A549 (cell line): ENCODE measurements around the gene SEC63. TPM values are rescaled to one million over a fixed set of nuclear protein-coding genes. Genes with fewer than 3 reads are reported as not detected.

Source experiments
- ATAC-seq, 2 experiments: fragments of 200-7000 bp in 1 of 2; fragments of >200 bp in 1 of 2; cut with Nextera tagmentation in 1 of 2; cut with Tn5 transposase in 1 of 2; 3 replicates each; pipeline versions ENCODE4 v1.8.0 to v1.9.1; 2018 to 2020; ENCODE audit warnings: mild to moderate bottlenecking in 1 of 2, moderate library complexity in 1 of 2
- CTCF ChIA-PET: fragments of 300-600 bp; sonication (Branson Sonifier 250); formaldehyde crosslinking; extraction: SDS; loops from one replicate; lab custom pipeline; 2021; ENCODE audit warnings: antibody characterized with exemption, inconsistent platforms; lab: Yijun Ruan, JAX
- POLR2A ChIA-PET: fragments of 350-600 bp; formaldehyde crosslinking; extraction: SDS; loops from one replicate; lab custom pipeline; 2021; ENCODE audit warnings: antibody characterized with exemption, inconsistent platforms; lab: Yijun Ruan, JAX
- DNase-seq, 2 experiments: peaks; one replicate each; pipeline versions ENCODE4 v3.0.0 to v3.0.0-alpha.2; 2011 to 2016; ENCODE audit warnings: low read depth in 1 of 2, low spot score in 1 of 2
- FAIRE-seq: peaks from 2 replicates; lab custom pipeline; 2011; peaks lifted over from hg19 to GRCh38; lab: Jason Lieb, UNC
- H3K27ac ChIP-seq, 2 experiments: fragments of >200 bp; sonication (Bioruptor Twin); formaldehyde crosslinking; 3 replicates each; pipeline ENCODE4 v1.5.1; 2016 to 2017
- H3K4me1 ChIP-seq: fragments of >200 bp; sonication (Bioruptor Twin); formaldehyde crosslinking; 3 replicates; pipeline ENCODE4 v1.6.1; 2016
- H3K4me2 ChIP-seq: fragments of >200 bp; sonication (Bioruptor Twin); formaldehyde crosslinking; 3 replicates; pipeline ENCODE4 v1.6.1; 2016
- H3K4me3 ChIP-seq: fragments of >200 bp; sonication (Bioruptor Twin); formaldehyde crosslinking; 3 replicates; pipeline ENCODE4 v1.5.1; 2016
- H3K9me3 ChIP-seq: fragments of >200 bp; sonication (Bioruptor Twin); formaldehyde crosslinking; 3 replicates; pipeline ENCODE4 v1.6.1; 2016
- BHLHE40 ChIP-seq: IDR thresholded peaks from 2 replicates; pipeline ENCODE4 v1.6.1; 2012; ENCODE audit warnings: low read depth, low read length, inconsistent platforms
- CBX2 ChIP-seq: fragments of 200-600 bp; sonication (generic); IDR thresholded peaks from 2 replicates; pipeline ENCODE4 v1.6.1; 2016; ENCODE audit warnings: low read depth, mild to moderate bottlenecking, borderline replicate concordance
- CHD2 ChIP-seq: fragments of 150-350 bp; IDR thresholded peaks from 2 replicates; pipeline ENCODE4 v1.6.1; 2014; ENCODE audit warnings: low read length; ENCODE audit not compliant: partially characterized antibody
- CHD4 ChIP-seq: fragments of 200-600 bp; sonication (generic); IDR thresholded peaks from 2 replicates; pipeline ENCODE4 v1.6.1; 2016; ENCODE audit warnings: antibody characterized with exemption, mild to moderate bottlenecking, borderline replicate concordance
- CTCF ChIP-seq: fragments of >200 bp; sonication (Bioruptor Twin); formaldehyde crosslinking; IDR thresholded peaks from 3 replicates; pipeline ENCODE4 v1.5.1; 2016
- EHMT2 ChIP-seq: fragments of 200-600 bp; sonication (generic); IDR thresholded peaks from 2 replicates; pipeline ENCODE4 v1.6.1; 2016; ENCODE audit warnings: antibody characterized with exemption, low read depth, mild to moderate bottlenecking, moderate library complexity
- ELK1 ChIP-seq: fragments of 150-350 bp; IDR thresholded peaks from 2 replicates; pipeline ENCODE4 v1.6.1; 2014; ENCODE audit warnings: low read depth, mild to moderate bottlenecking, low read length
- ESRRA ChIP-seq: fragments of 150-350 bp; IDR thresholded peaks from 2 replicates; pipeline ENCODE4 v1.6.1; 2014; ENCODE audit warnings: mild to moderate bottlenecking, low read length, borderline replicate concordance
- FOSL2 ChIP-seq, 2 experiments: fragments of 450-650 bp in 1 of 2; fragments of >200 bp in 1 of 2; sonication (Bioruptor Twin) in 1 of 2; formaldehyde crosslinking; IDR thresholded peaks; 2 replicates each; pipeline versions ENCODE4 v1.5.0 to v1.6.1; 2016 to 2020; ENCODE audit warnings: mild to moderate bottlenecking in 1 of 2, moderate library complexity in 1 of 2
- FOXS1 ChIP-seq: fragments of 250-450 bp; sonication (Bioruptor Pico); IDR thresholded peaks from 2 replicates; pipeline ENCODE4 v1.5.0; 2020; ENCODE audit warnings: mild to moderate bottlenecking, moderate library complexity
- HOXB5 ChIP-seq: fragments of 250-450 bp; sonication (Bioruptor Pico); IDR thresholded peaks from 2 replicates; pipeline ENCODE4 v1.5.0; 2020; ENCODE audit warnings: mild to moderate bottlenecking, moderate library complexity
- JUNB ChIP-seq: fragments of >200 bp; sonication (Bioruptor Twin); formaldehyde crosslinking; IDR thresholded peaks from 2 replicates; pipeline ENCODE4 v1.6.1; 2016
- KDM1A ChIP-seq: fragments of 200-600 bp; sonication (generic); IDR thresholded peaks from 2 replicates; pipeline ENCODE4 v1.6.1; 2016; ENCODE audit warnings: low read depth, mild to moderate bottlenecking
- MAX ChIP-seq: IDR thresholded peaks from 2 replicates; pipeline ENCODE4 v1.6.1; 2012
- NPAS2 ChIP-seq: fragments of 250-450 bp; sonication (Bioruptor Pico); IDR thresholded peaks from 2 replicates; pipeline ENCODE4 v1.8.0; 2022; ENCODE audit warnings: mild to moderate bottlenecking, moderate library complexity, borderline replicate concordance
- PBX3 ChIP-seq: IDR thresholded peaks from 2 replicates; pipeline ENCODE4 v1.6.1; 2012
- POLR2AphosphoS2 ChIP-seq: conservative IDR thresholded peaks from 2 replicates; pipeline ENCODE4 v1.6.1; 2012; ENCODE audit warnings: low read length, improper control_type of control experiment, inconsistent platforms
- RAD21 ChIP-seq, 2 experiments: fragments of >200 bp in 1 of 2; sonication (Bioruptor Twin) in 1 of 2; formaldehyde crosslinking in 1 of 2; IDR thresholded peaks in 1 of 2; conservative IDR thresholded peaks in 1 of 2; 2 replicates in 1 of 2; 3 replicates in 1 of 2; pipeline ENCODE4 v1.6.1; 2012 to 2018; ENCODE audit warnings: inconsistent platforms in 1 of 2
- RARB ChIP-seq: fragments of 250-450 bp; sonication (Bioruptor Pico); IDR thresholded peaks from 2 replicates; pipeline ENCODE4 v1.8.0; 2021; ENCODE audit warnings: mild to moderate bottlenecking, moderate library complexity
- ZFP36 ChIP-seq: fragments of 450-650 bp; IDR thresholded peaks from 2 replicates; pipeline ENCODE4 v1.6.1; 2014; ENCODE audit warnings: borderline replicate concordance; ENCODE audit not compliant: partially characterized antibody
- ZNF302 ChIP-seq: fragments of 250-450 bp; sonication (Bioruptor Pico); IDR thresholded peaks from 2 replicates; pipeline ENCODE4 v1.9.0; 2021; ENCODE audit warnings: inconsistent platforms, mild to moderate bottlenecking, moderate library complexity
- ZSCAN20 ChIP-seq: fragments of 250-450 bp; sonication (Bioruptor Pico); IDR thresholded peaks from 2 replicates; pipeline ENCODE4 v1.8.0; 2022; ENCODE audit warnings: mild to moderate bottlenecking, moderate library complexity
- WGBS: methylation state at CpG from one replicate; pipeline ENCODE4 v1.1.6; 2017; ENCODE audit errors: missing lambda C conversion rate; 5-methylcytosine and 5-hydroxymethylcytosine counted together
- polyA plus RNA-seq, 4 experiments: library from polyadenylated mRNA; depleted of rRNA in 3 of 4; stranded (reverse); fragments of >200 nt; fragmentation: RNase III in 1 of 4; extraction: RNeasy Plus Mini Kit Qiagen cat#74134 plus additional on column Dnase treatment in 1 of 4; gene quantifications; 2 replicates in 3 of 4; 3 replicates in 1 of 4; pipeline ENCODE4 v1.2.3, GENCODE V29; 2011 to 2017

Gene SEC63
- polyA plus RNA-seq, 2 of the 4 experiments (the other 2 are of a cell fraction): 23.0 to 69.3 TPM

- no peak for FAIRE-seq
- peaks cover 8% of the 10 kb centered on the region; the same call in 2 of the 3 replicates for H3K9me3 ChIP-seq
- POLR2A ChIA-PET: no interaction called here
- WGBS: 84% methylated on average over 3 of the region's 3 CpGs
- no peak for DNase-seq
- 0 out of 3 replicates have a peak, but pooled peaks cover under 1% of the 10 kb centered on the region for H3K4me1 ChIP-seq
- no peak overlapping the region for H3K4me3 ChIP-seq
- CTCF ChIA-PET: no interaction called here
- no peak overlapping the region for H3K4me2 ChIP-seq
- no peak for ATAC-seq
- TF ChIP-seq MAX (no peak), FOXS1 (CRISPR knock-in tag) (no peak), ZFP36 (no peak), FOSL2 (IDR thresholded peaks at IDR 0.05) (no peak), FOSL2 (CRISPR knock-in tag; IDR thresholded peaks at IDR 0.05) (no peak), CTCF (no peak), RAD21 (conservative IDR thresholded peaks at IDR 0.05 in 1 of 2, IDR thresholded peaks at IDR 0.05 in 1 of 2) (no peak), ZSCAN20 (CRISPR knock-in tag) (no peak), KDM1A (no peak), POLR2AphosphoS2 (no peak), HOXB5 (CRISPR knock-in tag) (no peak), PBX3 (no peak), ELK1 (no peak), JUNB (no peak), CHD4 (no peak), RARB (CRISPR knock-in tag) (no peak), ESRRA (no peak), EHMT2 (no peak), NPAS2 (CRISPR knock-in tag) (no peak)
- no peak overlapping the region for H3K27ac ChIP-seq
Measured at GRCh38 chr6:107932580-107932979, 25.4 kb downstream of the SEC63 start.

GRCh38 chr6:107931894-107932293 is 26.1 kb downstream of the SEC63 start:
- Histone ChIP-seq H3K4me1 (0 out of 3 replicates have a peak, but pooled peaks cover 3% of the 10 kb centered on the region), H3K27ac (no peak overlapping the region), H3K4me2 (no peak overlapping the region), H3K4me3 (no peak overlapping the region), H3K9me3 (peaks cover 8% of the 10 kb centered on the region; the same call in 2 of the 3 replicates)
- FAIRE-seq (no peak), DNase-seq (no peak), ATAC-seq (no peak)
- 96% methylated on average over 3 of the region's 3 CpGs for WGBS
- ChIA-PET POLR2A (no interaction called here), CTCF (no interaction called here)
- no peak for TF ChIP-seq ZNF302
- no peak for TF ChIP-seq CBX2
- no peak for TF ChIP-seq BHLHE40
- TF ChIP-seq RAD21 (conservative IDR thresholded peaks at IDR 0.05 in 1 of 2, IDR thresholded peaks at IDR 0.05 in 1 of 2): no peak
- TF ChIP-seq CHD4: no peak
- TF ChIP-seq CHD2: no peak
